DND-41 (cell line): ENCODE results near the gene BNC2.
"Not testable (repeated sequence)": the region's sequence is repeated elsewhere in the genome, so short reads cannot be mapped to it uniquely, and the experiment has no call there.

ENCODE experiments used
- ATAC-seq: fragments of 200-7000 bp; cut with Tn5 transposase; 3 replicates; pipeline ENCODE4 v1.9.1; 2021; ENCODE audit warnings: low read depth; ENCODE audit not compliant: insufficient read depth
- DNase-seq: peaks from one replicate; pipeline ENCODE4 v3.0.0-alpha.2; 2020
- H2AFZ ChIP-seq: 2 replicates; pipeline ENCODE4 v1.6.0; 2012; ENCODE audit warnings: low read depth, low read length
- H3K27ac ChIP-seq: 2 replicates; pipeline ENCODE4 v1.5.1; 2012; ENCODE audit warnings: low read length, inconsistent platforms
- H3K27me3 ChIP-seq: fragments of 200-600 bp; sonication (generic); 2 replicates; pipeline ENCODE4 v1.6.0; 2012; ENCODE audit warnings: low read length, mild to moderate bottlenecking, inconsistent platforms; ENCODE audit not compliant: insufficient read depth, poor library complexity
- H3K36me3 ChIP-seq: 2 replicates; pipeline ENCODE4 v1.5.1; 2012; ENCODE audit warnings: low read length, inconsistent platforms; ENCODE audit not compliant: insufficient read depth
- H3K4me1 ChIP-seq: 2 replicates; pipeline ENCODE4 v1.5.1; 2012; ENCODE audit warnings: mild to moderate bottlenecking, low read length; ENCODE audit not compliant: insufficient read depth
- H3K4me2 ChIP-seq: 2 replicates; pipeline ENCODE4 v1.6.0; 2012; ENCODE audit warnings: mild to moderate bottlenecking, moderate library complexity, low read length, inconsistent platforms; ENCODE audit not compliant: insufficient read depth
- H3K4me3 ChIP-seq, 2 experiments: fragments of 200-600 bp in 1 of 2; shearing (Covaris generic) in 1 of 2; 2 replicates each; pipeline ENCODE4 v1.5.1; 2012 to 2016; ENCODE audit warnings: inconsistent platforms in 2 of 2, low read length in 2 of 2, mild to moderate bottlenecking in 2 of 2, low read depth in 1 of 2, moderate library complexity in 1 of 2
- H3K79me2 ChIP-seq: 2 replicates; pipeline ENCODE4 v1.6.0; 2012; ENCODE audit warnings: low read length, inconsistent platforms; ENCODE audit not compliant: insufficient read depth
- H3K9ac ChIP-seq: 2 replicates; pipeline ENCODE4 v1.6.0; 2012; ENCODE audit warnings: low read depth, mild to moderate bottlenecking, inconsistent platforms, low read length, moderate library complexity
- H3K9me3 ChIP-seq: 2 replicates; pipeline ENCODE4 v1.5.1; 2012; ENCODE audit warnings: low read length, moderate library complexity, mild to moderate bottlenecking, inconsistent platforms; ENCODE audit not compliant: insufficient read depth, severe bottlenecking
- H4K20me1 ChIP-seq: 2 replicates; pipeline ENCODE4 v1.6.0; 2012; ENCODE audit warnings: low read length; ENCODE audit not compliant: insufficient read depth
- CTCF ChIP-seq: IDR thresholded peaks from 2 replicates; pipeline ENCODE4 v1.5.1; 2012; ENCODE audit warnings: borderline replicate concordance, low read length, moderate library complexity, mild to moderate bottlenecking; ENCODE audit not compliant: poor library complexity, severe bottlenecking; ENCODE audit errors: extremely low read depth
- EZH2 ChIP-seq: IDR thresholded peaks from 3 replicates; pipeline ENCODE4 v1.6.1; 2012; ENCODE audit warnings: borderline replicate concordance, low read depth, mild to moderate bottlenecking, moderate library complexity, low read length, inconsistent platforms; ENCODE audit not compliant: severe bottlenecking

Gene BNC2

DNA sequence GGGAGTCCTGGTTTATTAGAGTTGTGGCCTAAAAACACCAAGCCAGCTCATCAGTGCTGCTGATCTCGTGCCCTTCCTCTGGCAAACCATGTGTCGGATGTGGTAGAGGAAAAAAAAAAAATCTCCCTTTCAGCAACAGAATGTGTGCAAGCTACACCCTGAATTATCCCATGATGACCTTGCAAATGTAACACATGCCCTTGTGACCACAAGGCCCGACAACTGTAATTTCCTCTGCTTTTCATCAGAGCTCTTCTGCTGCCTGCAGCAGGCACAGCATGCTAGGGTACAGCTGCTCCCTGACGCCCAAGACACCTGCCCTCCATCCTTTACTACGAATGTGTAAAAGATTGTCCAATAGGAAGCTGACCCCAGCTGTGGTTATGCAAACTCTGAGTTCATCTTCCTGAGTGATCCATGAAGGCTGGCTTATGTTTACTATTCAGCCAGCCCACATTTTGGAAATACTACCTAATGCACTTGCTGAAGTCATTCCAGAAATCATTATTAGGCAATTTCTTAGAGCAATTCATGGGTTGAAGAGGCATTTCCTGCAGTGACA lies 14.6 kb upstream of the BNC2 start:
- H3K9me3 ChIP-seq: no peaks in the 10 kb centered on the region
- no peaks in the 10 kb centered on the region for H3K79me2 ChIP-seq
- no peaks in the 10 kb centered on the region for H3K36me3 ChIP-seq
- DNase-seq: peak; percentile 75
- peak overlapping the region; percentile 71; the same call in 1 of the 2 replicates for H3K27ac ChIP-seq
- H3K27me3 ChIP-seq: no peaks in the 10 kb centered on the region
- TF ChIP-seq CTCF: no peak
- TF ChIP-seq EZH2: no peak
- H3K4me1 ChIP-seq: peaks cover 41% of the 10 kb centered on the region
- ATAC-seq: peak; percentile 93
- H3K4me3 ChIP-seq: no peak overlapping the region
- no peak overlapping the region; the same call in 1 of the 2 replicates for H3K9ac ChIP-seq
- no peaks in the 10 kb centered on the region for H4K20me1 ChIP-seq
- no peak overlapping the region for H2AFZ ChIP-seq
- peak overlapping the region; percentile 25; the same call in 1 of the 2 replicates for H3K4me2 ChIP-seq

DNA sequence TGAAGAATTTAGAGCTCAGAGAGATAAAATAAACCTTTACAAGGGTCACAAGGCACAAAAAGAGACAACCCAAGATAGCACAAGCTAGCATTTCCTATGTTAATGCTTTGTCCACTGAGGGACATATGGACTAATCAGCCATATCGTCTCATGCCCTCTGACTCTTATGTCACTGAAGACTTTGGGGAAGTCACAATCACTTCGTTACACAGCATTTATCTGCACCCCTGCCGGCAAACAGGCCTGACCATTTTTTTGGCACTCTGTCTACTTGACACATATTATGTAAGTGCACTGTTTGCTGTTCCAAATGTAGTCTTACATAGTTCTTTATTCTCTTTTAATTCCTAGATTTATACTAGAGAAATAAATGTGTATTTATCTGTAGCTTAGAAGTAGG lies 13.9 kb upstream of the BNC2 start:
- H3K27ac ChIP-seq: peak overlapping the region; percentile 70
- TF ChIP-seq EZH2: no peak
- no peak for TF ChIP-seq CTCF
- no peaks in the 10 kb centered on the region for H3K27me3 ChIP-seq
- no peaks in the 10 kb centered on the region for H3K79me2 ChIP-seq
- no peak overlapping the region; the same call in 1 of the 2 replicates for H3K9ac ChIP-seq
- H3K4me1 ChIP-seq: peaks cover 46% of the 10 kb centered on the region
- H2AFZ ChIP-seq: no peak overlapping the region
- no peaks in the 10 kb centered on the region for H4K20me1 ChIP-seq
- ATAC-seq (0 out of 3 replicates have a peak, but pooled peaks have one; percentile 1), DNase-seq (no peak)
- no peak overlapping the region for H3K4me3 ChIP-seq
- no peaks in the 10 kb centered on the region for H3K9me3 ChIP-seq
- no peaks in the 10 kb centered on the region for H3K36me3 ChIP-seq
- 0 out of 2 replicates have a peak overlapping the region, but pooled peaks have one; percentile 2 for H3K4me2 ChIP-seq

- DNase-seq (no peak), ATAC-seq (no peak)
- H3K4me2 ChIP-seq: no peak overlapping the region
- no peaks in the 10 kb centered on the region for H3K27me3 ChIP-seq
- H3K4me3 ChIP-seq: no peak overlapping the region
- no peaks in the 10 kb centered on the region for H3K36me3 ChIP-seq
- H3K4me1 ChIP-seq: peaks cover 51% of the 10 kb centered on the region
- H3K27ac ChIP-seq: 0 out of 2 replicates have a peak overlapping the region, but pooled peaks have one; percentile 42
- no peaks in the 10 kb centered on the region for H3K79me2 ChIP-seq
- H2AFZ ChIP-seq: no peak overlapping the region
- no peaks in the 10 kb centered on the region for H3K9me3 ChIP-seq
- TF ChIP-seq CTCF (no peak), EZH2 (no peak)
- H3K9ac ChIP-seq: no peak overlapping the region
- H4K20me1 ChIP-seq: no peaks in the 10 kb centered on the region
These were observed 13.1 kb upstream of the BNC2 start for GRCh38 chr9:16883586-16883985.

DNA sequence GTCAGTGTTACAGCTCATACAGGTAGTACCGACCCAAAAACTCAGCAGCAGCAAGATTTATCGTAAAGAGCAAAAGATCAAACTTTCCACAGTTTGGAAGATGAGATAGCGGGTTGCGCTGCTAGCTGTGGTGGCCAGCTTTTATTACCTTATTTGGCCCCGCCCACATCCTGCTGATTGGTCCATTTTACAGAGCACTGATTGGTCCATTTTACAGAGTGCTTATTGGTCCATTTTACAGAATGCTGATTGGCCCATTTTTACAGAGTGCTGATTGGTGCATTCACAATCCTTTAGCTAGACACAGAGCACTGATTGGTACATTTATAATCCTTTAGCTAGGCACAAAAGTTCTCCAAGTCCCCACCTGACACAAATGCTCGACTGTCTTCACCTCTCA lies 12.0 kb upstream of the BNC2 start:
- DNase-seq, H3K4me3 ChIP-seq, H3K4me2 ChIP-seq, H3K9ac ChIP-seq, H3K36me3 ChIP-seq, H3K27ac ChIP-seq, H3K27me3 ChIP-seq, H3K9me3 ChIP-seq, H3K79me2 ChIP-seq, H4K20me1 ChIP-seq, ATAC-seq, H2AFZ ChIP-seq: not testable (repeated sequence)
- peaks cover 48% of the 10 kb centered on the region for H3K4me1 ChIP-seq
